Measurements from ENCODE around the gene SPATS2. TPM values are rescaled to one million over a fixed set of nuclear protein-coding genes. Genes with fewer than 3 reads are reported as not detected.

SPATS2 gene
- total and polyA plus RNA-seq, 10 of the 15 experiments (the other 5 are each of a cell fraction or from before 2014, with no cell fraction given) = 9.0 to 54.2 (median 27.5) TPM

DNA sequence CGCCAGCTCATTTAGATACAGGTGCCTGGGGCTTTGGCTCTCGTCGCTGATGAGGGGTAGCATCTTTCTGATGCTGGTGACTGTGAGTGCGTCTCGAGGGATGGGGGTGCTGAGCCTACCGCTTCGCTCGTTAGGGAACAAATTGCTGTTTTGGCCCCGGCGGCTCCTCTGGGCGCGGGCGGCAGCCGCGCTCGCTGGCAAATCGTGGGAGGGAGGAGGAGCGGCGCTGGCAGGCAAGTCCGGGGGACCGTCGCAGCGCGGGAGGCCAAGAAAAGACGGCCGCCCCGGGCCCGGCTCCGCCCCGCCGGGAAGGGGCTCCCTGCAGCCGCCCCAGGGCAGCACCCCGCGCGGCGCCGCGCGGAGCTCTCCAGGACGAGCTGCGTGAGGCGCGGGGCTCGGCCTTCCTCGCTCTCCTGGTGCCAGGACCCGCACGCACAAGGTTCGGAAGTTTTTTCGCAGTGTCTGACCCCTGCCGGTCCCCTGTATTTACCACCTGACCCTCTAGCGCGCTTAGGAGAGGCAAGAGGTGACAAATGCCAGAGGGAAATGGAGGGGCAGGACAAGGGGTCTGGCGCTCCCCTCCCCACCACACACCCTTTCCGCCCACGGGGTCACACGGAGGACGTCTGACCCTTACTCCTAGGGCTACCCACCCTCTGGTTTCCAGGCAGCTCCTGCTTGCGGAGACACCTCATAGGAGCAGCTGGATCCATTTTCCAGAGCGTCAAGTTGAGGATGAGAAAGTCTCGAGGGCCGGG is 170.7 kb downstream of the SPATS2 start:
- Histone ChIP-seq H3K9me3 (replicated peaks; ENCODE audit: control insufficient read depth, insufficient read depth, low read length) (no peaks in the 10 kb centered on the region), H3K4me3 (peak overlapping the region; percentile 60; the same call in 1 of the 2 replicates), H2AFZ (ENCODE audit: control insufficient read depth, low read depth, low read length) (peak overlapping the region; percentile 51; the same call in 1 of the 2 replicates), H3K27me3 (replicated peaks in 1 of 2; ENCODE audit: control insufficient read depth in 2 of 2, insufficient read depth in 2 of 2, low read length in 1 of 2) (peaks cover 13 to 21% of the 10 kb centered on the region in 2 experiments), H3K4me1 (ENCODE audit: control insufficient read depth, insufficient read depth, low read length) (peaks cover 14% of the 10 kb centered on the region), H3K27ac (ENCODE audit: control insufficient read depth, insufficient read depth) (no peak overlapping the region), H3K4me2 (ENCODE audit: control insufficient read depth, insufficient read depth) (peak overlapping the region; percentile 96), H3K36me3 (ENCODE audit: control insufficient read depth in 2 of 2, insufficient read depth in 2 of 2, low read length in 1 of 2) (no peaks in the 10 kb centered on the region), H3K9ac (ENCODE audit: control insufficient read depth, insufficient read depth, low read length) (no peak overlapping the region), H4K20me1 (ENCODE audit: control insufficient read depth, insufficient read depth) (no peaks in the 10 kb centered on the region; the same call in 1 of the 2 replicates), H3K79me2 (ENCODE audit: control insufficient read depth, insufficient read depth, low read length) (no peaks in the 10 kb centered on the region)
- 0 out of 2 replicates have a peak, but pooled peaks have one; percentile 63 for TF ChIP-seq EZH2 (IDR thresholded peaks at IDR 0.05; ENCODE audit: borderline replicate concordance, control insufficient read depth, low read depth, low read length)
- 0 out of 2 replicates have a peak, but pooled peaks have one; percentile 30 for TF ChIP-seq IKZF1 (conservative IDR thresholded peaks at IDR 0.05)
- TF ChIP-seq NR2F1 (conservative IDR thresholded peaks at IDR 0.05) = 0 out of 2 replicates have a peak, but pooled peaks have one; percentile 20
- TF ChIP-seq, protein P1, sequence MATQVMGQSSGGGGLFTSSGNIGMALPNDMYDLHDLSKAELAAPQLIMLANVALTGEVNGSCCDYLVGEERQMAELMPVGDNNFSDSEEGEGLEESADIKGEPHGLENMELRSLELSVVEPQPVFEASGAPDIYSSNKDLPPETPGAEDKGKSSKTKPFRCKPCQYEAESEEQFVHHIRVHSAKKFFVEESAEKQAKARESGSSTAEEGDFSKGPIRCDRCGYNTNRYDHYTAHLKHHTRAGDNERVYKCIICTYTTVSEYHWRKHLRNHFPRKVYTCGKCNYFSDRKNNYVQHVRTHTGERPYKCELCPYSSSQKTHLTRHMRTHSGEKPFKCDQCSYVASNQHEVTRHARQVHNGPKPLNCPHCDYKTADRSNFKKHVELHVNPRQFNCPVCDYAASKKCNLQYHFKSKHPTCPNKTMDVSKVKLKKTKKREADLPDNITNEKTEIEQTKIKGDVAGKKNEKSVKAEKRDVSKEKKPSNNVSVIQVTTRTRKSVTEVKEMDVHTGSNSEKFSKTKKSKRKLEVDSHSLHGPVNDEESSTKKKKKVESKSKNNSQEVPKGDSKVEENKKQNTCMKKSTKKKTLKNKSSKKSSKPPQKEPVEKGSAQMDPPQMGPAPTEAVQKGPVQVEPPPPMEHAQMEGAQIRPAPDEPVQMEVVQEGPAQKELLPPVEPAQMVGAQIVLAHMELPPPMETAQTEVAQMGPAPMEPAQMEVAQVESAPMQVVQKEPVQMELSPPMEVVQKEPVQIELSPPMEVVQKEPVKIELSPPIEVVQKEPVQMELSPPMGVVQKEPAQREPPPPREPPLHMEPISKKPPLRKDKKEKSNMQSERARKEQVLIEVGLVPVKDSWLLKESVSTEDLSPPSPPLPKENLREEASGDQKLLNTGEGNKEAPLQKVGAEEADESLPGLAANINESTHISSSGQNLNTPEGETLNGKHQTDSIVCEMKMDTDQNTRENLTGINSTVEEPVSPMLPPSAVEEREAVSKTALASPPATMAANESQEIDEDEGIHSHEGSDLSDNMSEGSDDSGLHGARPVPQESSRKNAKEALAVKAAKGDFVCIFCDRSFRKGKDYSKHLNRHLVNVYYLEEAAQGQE (IDR thresholded peaks at IDR 0.05; ENCODE audit: low read depth, low read length) = no peak
- TF ChIP-seq SUZ12 (IDR thresholded peaks at IDR 0.05; ENCODE audit: unreplicated experiment) = peak; percentile 95
- POLR2A ChIA-PET = interaction anchor here (0.5 to 1.1 kb wide), 2 partner anchors 55 to 110 kb away, joined by 3 to 6 read pairs; no protein-coding TSS in a partner anchor
- FAIRE-seq = peak; percentile 54
- ATAC-seq = peak; percentile 29
- SMC1A ChIA-PET (ENCODE audit: uncharacterized antibody, unreplicated experiment) = interaction anchor here (1.0 to 1.3 kb wide), 2 partner anchors 179 kb away, joined by 4 to 5 read pairs; no protein-coding TSS in a partner anchor
- intact Hi-C loops (cut with micrococcal nuclease; ENCODE audit: unreplicated experiment) = no loop called here
- RAD21 ChIA-PET (ENCODE audit: unreplicated experiment) = interaction anchor here (1.2 kb wide), 2 partner anchors 10 to 43 kb away, joined by 3 to 5 read pairs; no protein-coding TSS in a partner anchor
- BruUV-seq (replicated peaks) = no TSS peak
- 2% methylated on average over 58 of the region's 61 CpGs for WGBS (ENCODE audit: insufficient coverage, insufficient replicate concordance, low lambda C conversion rate, missing lambda C conversion rate)
- DNase-seq (ENCODE audit: low read depth, low spot score) = no peak
- in situ Hi-C loops (cut with MboI) = no loop called here
- CTCF ChIA-PET = interaction anchor here (1.2 to 1.4 kb wide), 2 partner anchors 43 to 179 kb away, joined by 5 read pairs; no protein-coding TSS in a partner anchor
